GM18519 (cell line): ENCODE results near the gene ZBTB20.

Experiments
- ATAC-seq: cut with Tn5 transposase; IDR thresholded peaks from one replicate; pipeline ENCODE4 v1.9.1; 2021; ENCODE audit warnings: mild to moderate bottlenecking, moderate library complexity; ENCODE audit not compliant: unreplicated experiment, low FRiP score

Gene ZBTB20

DNA sequence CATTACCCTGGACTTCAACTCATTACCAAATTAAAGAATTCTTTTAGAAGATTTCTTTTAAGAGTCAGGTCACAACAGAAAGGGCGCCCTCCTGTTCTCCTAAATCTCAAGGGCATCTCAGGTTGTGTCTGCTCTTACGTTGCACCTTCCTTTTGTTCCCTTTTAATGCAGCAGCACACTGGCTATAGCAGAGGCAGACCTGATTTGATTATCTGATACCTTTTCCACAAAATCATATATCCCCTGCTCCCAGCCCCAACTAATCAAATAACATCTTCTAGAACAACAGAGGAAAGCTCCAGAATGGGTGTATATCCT lies 813.2 kb downstream of the ZBTB20 start:
- ATAC-seq, result no peak

DNA sequence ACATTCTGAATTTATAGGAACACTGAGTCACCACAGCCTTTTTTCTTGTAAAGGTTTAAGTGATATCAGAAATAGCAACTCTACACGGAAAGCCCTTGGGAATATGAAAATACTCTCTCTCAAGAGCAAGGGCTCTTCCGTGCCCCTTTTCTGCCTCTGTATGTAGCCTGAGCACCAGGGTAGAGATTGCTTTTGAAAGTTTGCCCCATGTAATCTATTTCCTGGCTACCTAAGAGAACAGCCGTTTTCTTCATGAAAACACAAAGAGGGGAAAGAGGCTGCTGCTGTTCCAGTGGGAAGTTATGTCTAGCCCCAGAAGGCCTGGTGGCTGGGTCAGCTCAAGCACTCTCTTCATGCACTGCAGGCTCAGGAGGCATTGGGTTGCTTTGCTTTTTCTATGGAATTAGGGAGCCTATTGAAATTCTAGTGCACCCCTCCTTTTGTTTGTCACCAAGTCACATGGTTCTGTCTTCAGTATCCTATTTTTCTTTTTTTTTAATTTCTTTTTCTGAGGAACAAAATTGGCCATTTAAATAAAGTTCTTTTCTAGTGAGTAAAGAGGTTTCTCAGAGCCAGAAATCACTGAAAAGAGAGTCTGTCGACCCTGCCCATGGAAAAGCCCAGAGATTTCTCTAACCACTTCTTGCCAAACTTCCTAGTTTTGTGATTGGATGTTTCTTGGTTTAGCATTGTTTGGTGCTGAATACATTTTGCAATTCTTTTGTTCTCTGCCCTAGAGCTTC lies 813.7 kb downstream of the ZBTB20 start:
- no peak for ATAC-seq

DNA sequence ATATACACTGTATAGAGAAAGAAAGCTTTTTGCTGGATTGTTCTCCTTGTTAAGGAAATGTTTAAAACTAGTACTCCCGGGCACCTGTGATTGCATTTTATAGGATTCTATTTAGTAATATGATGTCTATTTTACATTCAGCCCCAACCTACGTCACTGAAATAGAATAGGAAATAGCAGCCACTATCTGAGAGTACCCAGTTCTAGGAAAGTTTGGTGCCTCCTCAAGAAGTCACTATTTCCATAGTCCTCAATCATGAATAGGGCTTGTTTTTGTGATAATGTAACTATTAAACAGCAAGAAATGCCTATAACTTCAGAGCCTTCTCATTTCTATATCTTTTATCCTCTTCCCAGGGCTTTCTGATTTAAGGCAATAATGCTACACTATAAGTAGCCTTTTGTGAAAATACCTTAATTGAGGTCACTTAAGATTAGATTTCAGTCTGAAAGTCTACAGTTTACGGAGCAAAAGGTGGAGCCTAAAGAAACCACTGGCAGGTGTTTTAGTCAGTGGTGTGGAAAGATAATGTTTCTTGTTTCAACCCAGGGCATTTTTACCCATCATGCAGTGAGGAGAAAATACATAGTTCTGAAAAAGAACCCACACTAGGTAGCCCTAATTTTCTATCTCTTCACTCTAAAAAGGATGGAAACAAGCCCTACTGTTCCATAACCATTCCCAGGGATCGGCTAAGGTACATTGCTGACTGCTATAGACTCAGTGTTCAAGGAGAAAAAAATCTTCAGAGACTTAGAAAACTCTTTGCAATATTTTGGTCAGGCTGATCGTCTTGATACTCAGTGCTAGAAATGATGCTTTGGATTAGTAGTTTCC lies 814.5 kb downstream of the ZBTB20 start:
- no peak for ATAC-seq

DNA sequence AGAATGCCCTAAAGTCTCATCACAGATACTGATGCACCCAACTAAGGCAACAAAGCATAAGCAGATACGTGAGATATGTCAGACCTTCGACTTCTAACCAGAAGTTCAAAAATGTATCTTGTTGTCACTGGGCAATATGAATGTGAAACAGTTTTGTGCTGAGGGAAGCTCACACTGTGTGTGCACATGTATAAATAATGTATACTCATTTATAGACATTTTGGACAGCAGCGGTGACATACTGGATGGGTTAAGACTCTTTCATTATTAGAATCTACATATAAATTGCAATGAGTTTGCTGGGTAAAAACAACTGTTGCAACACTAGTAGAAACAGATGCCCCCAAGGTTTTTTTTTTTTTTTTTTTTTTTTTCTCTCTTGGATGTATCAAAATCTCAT lies 815.4 kb downstream of the ZBTB20 start:
- ATAC-seq, result no peak

DNA sequence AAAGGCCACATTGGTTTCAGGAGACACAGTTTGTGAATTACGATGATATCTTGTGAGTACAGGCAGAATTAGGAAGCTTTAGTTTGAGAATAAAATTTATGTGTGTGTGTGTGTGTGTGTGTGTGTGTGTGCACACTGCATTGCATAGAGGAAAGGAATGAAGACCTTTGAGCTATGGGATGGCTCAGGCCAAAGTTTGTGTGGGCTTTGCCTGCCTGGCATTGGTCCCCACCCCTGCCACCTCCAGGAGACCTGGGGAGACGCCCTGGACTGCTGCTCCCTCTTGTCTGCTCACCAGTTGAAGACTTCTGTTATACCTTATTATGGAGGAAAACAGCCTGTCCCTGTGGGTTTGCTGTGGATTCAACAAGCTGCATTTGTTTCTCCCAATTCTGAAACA lies 816.1 kb downstream of the ZBTB20 start:
- no peak for ATAC-seq

DNA sequence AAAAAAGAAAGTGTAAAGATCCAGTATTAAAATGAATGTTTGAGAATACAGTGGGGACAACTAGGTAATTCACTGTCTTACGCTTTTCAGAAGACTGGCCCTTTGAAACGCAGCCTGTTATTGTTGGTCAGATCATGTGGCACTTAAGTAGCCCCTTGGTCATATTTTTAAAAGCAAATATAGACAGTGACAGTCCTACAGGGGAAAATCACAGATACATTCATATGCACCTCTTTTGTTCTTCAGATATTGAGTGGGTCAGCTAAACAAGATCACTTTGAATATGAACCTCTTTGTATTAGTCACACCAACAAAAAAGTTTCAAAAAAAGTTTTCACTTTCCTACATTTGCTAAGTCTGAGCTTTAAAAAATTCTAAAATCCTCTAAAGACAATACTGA lies 817.3 kb downstream of the ZBTB20 start:
- ATAC-seq, result no peak

DNA sequence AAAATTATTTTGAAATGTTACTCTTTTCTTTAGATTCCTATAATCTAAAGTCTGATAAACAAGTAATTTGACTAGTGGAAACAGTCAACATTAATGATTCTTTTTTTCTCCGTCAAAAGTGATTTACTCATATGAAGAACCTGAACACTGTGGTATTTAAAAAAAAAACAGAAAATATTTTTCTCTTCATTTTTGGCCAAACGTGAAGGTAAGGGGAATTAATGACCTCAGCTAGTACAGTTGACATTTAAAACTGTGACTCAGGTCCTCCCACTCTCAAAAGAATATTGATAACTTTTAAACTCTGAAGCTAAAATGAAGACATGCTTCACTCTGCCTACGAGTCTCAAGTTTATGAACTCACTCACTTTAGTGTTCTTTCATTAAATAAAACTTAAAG lies 818.7 kb downstream of the ZBTB20 start:
- no peak for ATAC-seq

DNA sequence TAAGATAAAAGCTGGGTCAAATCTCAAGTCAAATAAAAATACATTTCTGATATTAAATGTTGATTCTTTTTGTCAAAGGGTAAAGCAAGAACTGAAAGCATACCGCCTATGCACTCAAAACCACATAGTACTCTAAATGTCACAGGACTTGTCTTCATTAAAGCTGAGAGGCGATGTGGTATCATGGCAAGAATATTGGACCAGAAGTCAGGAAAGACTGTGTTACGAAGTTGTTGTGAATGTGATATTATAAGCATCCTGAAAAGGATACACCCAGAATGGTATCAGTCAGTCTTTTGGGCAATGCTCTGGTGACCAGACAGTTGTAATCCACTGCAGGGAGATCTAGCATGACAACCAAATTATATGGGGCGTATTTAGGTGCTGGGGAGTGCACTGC lies 819.4 kb downstream of the ZBTB20 start:
- no peak for ATAC-seq

DNA sequence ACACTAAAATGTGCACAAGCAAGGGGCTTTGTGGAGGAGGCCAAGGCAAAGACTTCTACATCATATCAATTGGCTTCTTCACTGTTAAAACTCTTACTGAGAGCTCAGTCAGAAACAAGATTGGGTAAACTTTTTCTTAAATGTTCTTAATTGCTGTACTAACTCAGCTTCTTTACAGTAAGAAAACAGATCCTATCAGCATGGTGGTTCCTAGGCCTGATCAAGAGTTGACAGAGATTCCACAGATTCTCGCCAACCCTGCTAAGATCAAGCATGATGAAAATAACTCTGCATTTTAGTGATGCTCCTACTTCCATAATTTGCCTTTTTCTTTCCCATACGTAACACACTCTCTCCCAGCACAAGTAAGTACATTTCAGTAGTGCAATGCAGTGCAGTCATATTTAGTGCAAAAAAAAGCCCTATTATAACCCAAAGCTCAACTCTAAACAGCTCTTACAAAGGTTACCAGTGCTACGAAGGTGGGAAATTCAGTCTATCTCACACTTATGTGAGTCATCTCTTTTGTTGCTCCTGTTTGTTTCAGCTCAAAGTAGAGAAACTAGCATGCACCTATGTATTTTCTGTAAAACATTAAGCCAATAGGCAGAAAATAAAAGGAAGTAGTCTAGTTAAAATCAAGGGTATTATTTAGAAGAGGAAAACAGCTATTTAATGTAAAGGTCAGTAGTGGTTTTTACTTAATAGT lies 823.4 kb downstream of the ZBTB20 start:
- ATAC-seq, result no peak

DNA sequence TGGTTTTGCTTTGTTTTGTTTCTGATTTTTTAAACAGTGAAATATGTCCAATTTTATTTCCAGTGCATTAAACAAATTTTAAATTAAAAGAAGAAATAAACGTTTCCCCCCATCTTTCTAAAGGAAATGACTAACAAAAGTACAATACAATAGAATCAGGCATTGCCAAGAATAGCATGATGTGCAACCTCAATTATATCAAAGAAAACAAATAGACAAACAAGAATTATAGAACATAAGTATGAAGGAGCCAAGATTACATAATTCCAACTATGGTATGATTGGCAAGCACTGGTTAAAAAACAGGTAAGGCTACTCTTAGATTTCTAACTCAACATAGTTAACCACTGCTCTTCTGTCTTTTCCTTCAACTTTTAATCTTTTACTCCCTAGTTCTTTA lies 826.8 kb downstream of the ZBTB20 start:
- no peak for ATAC-seq

DNA sequence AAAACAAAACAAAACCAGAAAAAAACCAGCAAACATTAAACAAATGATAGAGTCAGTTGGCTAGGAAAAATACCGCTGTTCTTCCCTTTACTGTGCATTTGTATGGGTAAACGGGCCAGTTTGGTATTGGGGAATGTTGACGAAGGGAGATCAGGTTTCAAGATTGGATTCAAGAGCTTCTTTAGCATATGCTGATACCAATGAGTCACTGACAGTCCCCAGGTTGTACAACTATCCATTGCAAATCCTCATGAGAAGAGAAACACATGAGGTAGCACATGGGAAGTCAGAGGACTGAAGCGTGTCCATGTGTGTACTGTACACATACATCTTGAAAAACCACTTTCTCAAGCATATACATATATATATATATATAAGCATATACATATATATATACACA lies 827.6 kb downstream of the ZBTB20 start:
- ATAC-seq, result no peak

DNA sequence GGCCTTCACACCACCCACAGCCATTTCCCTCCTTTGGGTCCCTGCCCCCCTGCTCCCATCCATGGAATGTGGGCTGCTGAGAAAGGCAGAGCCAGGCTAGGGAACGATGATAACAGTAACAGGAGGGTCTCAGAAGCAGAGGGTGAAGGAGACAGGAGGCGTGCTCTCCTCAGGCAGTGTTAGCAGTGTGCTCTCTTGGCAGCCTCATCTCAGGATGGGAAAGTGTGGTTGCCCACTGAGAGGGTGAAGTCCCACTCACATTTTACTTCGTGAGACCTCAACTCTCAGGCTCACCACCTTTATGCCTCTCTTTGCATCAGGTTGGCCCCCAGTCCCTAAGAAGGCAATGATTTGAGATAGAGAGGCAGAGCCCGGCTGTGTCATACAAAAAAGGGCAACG lies 828.8 kb downstream of the ZBTB20 start:
- no peak for ATAC-seq

DNA sequence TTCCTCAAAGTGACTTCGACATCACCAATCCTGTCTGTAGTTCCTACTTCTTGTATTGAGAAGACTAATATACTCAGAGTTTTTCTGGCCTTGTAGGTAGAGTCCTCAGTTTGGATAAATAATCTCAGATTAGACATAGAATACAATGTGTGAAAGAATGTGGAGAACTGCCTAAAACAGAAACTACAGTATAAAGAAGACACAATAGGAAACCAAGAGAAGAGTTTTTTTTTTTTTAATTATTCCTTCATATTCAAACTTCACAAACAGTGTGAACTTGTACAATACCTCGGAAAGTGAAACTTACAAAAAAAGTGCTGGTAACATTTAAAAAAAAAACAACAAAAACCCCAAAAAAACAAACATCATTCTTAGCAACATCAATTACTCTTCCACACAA lies 832.8 kb downstream of the ZBTB20 start:
- no peak for ATAC-seq

DNA sequence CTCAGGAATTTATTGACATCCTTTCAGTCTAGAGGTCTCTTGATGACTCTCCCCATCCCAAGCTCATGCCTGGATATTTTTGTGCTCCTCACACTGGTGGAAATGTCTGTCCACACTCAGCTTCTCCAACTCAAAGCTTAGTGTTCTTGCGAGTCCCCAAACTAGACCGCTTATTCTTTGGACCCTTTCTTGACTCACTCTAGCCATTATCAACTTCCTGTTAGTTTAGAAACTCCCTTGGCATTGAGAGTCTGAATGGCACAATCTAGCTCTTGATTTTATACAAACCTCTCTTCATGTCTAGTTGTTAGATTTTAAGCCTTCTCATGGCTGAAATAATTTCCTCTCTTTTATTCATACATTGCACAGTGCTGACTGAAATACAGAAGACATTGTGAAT lies 833.7 kb downstream of the ZBTB20 start:
- ATAC-seq, result no peak

DNA sequence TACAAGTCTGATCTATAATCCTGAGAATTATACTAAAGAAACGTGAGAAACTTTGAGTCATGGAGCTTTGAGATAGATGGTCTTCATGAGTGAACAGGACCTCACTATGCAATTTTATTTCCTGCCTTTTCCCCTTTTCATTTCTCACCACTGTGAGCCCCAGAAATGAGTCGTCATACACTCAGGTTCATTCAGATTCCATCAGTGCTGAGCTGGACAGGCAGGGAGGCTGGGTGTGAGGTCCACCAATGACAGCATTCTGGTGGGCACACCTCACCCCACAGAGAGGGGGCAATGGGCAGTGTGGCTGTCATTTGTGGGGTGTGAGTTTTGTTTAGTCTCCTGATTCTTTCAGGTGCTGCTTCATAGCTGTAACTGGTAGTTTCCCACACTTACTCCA lies 836.4 kb downstream of the ZBTB20 start:
- no peak for ATAC-seq

DNA sequence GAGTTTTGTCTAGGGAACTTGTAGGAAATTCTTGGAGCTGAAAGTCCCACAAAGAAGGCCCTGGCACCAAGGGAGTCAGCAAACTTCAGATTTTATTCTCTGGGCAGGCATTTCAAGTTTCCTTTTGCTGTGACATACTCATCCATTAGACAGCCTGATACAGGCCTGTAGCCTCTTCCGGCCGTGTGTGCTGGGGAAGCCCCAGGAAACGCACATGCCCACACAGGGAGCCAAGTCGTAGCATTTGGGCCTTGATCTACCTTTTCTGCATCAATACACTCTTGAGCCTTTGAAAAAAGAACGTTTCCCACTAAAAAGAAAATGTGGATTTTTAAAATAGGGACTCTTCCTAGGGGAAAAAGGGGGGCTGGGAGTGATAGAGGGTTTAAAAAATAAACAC lies 838.3 kb downstream of the ZBTB20 start:
- peak; percentile 65 for ATAC-seq

DNA sequence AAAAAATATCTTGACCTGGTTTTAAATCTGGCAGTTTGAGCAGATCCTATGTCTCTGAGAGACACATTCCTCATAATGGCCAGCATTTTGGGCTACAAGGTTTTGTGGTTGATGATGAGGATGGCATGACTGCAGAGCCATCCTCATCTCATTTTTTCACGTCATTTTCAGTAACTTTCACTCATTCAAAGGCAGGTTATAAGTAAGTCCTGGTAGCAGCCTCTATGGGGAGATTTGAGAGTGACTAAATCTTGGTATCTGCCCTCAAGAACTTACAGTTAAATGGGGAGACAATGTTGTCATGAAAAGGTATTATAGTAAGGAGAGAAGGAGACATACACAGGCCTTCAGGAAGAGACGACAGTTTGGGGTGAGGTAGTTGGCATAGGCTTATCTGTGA lies 838.7 kb downstream of the ZBTB20 start:
- ATAC-seq, result peak; percentile 5

DNA sequence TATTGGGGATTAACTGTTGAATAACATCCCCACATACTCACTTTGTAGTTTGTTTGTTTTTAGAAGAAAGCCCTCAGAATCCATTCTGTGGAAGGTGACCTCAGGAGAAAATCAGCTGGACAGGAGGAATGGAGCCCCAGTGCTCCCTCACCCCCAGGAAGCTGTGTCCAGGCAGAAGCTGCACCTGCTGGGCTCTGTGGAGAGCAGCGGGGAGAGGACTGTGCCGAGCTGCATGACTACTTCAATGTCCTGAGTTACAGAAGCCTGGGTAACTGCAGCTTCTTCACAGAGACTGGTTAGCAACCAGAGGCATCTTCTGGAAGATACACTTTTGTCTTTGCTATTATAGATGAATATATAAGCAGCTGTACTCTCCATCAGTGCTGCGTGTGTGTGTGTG lies 839.3 kb downstream of the ZBTB20 start:
- ATAC-seq, result no peak

DNA sequence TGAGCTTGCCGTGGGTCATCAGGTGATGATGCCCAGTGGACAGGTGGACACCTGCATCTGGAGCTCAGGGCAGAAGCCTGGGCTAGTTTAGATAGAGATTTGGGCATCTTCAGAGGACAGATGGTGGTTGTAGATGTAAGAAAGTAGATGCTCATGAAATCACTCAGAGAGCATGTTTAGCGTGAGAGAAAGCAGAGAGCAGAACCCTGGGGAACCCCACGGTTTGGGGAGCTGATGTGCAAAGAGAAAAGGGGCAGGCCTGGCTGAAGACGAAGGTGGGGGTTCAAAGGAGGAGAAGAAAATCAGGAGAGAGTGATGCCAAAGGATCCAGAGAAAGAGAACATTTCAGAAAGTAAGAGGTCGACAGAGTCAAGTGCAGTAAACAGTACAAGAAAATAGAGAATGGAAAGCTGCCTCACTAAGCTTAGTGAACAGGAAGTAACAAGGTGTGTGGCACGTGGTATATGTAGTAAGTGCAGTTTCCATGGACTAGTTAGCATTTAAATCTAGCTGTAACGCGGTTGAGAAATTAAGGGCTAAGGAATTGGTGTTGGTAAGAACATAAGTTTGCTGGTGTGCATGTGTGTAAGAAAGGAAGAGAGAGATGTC lies 839.8 kb downstream of the ZBTB20 start:
- ATAC-seq, result no peak

DNA sequence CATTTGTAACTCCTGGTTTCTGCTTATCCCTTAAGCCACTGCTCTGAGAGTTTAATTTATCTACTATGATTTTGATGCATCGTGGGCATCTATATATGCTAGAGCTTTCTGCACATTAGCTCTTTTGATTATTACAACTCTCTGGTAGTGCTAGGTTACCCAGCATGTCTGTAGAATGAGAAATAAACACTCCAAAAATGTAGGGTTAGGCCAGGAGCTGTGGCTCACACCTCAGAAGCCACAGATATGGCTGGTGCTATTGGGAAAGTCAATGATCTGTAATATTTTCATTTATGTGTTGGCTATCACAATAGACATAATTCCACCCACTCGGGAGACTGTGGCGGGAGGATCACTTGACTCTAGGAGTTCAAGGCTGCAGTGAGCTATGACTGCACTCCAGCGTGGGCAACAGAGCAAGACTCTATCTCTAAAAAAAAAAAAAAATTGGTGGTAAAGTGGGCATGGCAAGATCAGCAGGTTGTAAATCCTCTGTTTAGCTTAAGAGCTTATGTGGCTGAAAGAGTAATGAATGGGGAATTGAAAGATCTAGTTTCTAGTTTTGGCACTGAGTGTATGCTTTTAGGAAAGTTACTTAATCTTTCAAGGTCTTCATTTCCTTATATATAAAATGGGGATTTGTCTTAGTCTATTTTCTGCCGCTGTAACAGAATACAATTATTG lies 847.0 kb downstream of the ZBTB20 start:
- ATAC-seq, result no peak

DNA sequence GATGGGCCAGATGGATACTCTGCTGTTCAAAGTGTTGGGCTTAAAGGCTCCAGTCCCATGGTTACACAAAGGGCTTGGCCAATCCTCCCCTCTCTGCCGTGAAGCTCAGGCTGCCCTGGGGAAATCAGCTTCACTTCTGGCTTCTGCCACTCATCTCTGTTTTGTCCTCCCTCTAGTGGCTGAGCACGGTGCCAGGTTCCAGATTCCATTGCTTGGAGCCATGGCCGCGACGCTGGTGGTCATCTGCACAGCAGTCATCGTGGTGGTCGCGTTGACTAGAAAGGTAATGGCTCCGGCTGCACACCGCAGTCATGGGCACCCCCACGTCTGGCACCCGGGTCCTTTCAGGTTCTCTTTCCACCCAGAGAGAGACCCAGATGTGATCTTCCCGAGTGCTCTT lies 847.7 kb downstream of the ZBTB20 start:
- ATAC-seq, result no peak
